Measurements from ENCODE around the gene TOR1B. TPM values are rescaled to one million over a fixed set of nuclear protein-coding genes. Genes with fewer than 3 reads are reported as not detected.
A peak's percentile ranks its signal among the peaks of the same experiment; 100 is the strongest.

Gene TOR1B
- total RNA-seq, 1 experiment from 2014 or later = 18.8 TPM

GRCh38 chr9:129810116-129810515, 7.1 kb downstream of the TOR1B start:
- Mint-ChIP-seq H3K4me3 (no peak overlapping the region), H3K9me3 (no peaks in the 10 kb centered on the region), H3K27me3 (ENCODE audit: low read depth) (no peaks in the 10 kb centered on the region), H3K36me3 (peaks cover 60% of the 10 kb centered on the region), H3K4me1 (0 out of 2 replicates have a peak, but pooled peaks cover 3% of the 10 kb centered on the region), H3K27ac (0 out of 2 replicates have a peak overlapping the region, but pooled peaks have one; percentile 66)
- no peak for ATAC-seq
- ChIA-PET CTCF (interaction anchor here (1.0 kb wide), 1 partner anchor 26 kb away, joined by 4 read pairs; no protein-coding TSS in a partner anchor), POLR2A (no interaction called here)
- no peak for DNase-seq (ENCODE audit: low spot score)
- TF ChIP-seq FOXK1 (CRISPR knock-in tag; IDR thresholded peaks at IDR 0.05) (no peak), NFE2L1 (CRISPR knock-in tag; IDR thresholded peaks at IDR 0.05) (no peak), KAT7 (CRISPR knock-in tag; IDR thresholded peaks at IDR 0.05; ENCODE audit: borderline replicate concordance) (no peak), FOXJ3 (CRISPR knock-in tag; IDR thresholded peaks at IDR 0.05; ENCODE audit: borderline replicate concordance) (no peak), ZNF671 (CRISPR knock-in tag; IDR thresholded peaks at IDR 0.05) (no peak), JUN (CRISPR knock-in tag; IDR thresholded peaks at IDR 0.05) (no peak), ZNF532 (CRISPR knock-in tag; IDR thresholded peaks at IDR 0.05; ENCODE audit: borderline replicate concordance) (no peak), GTF2I (CRISPR knock-in tag; conservative IDR thresholded peaks at IDR 0.05) (no peak), FOXP1 (CRISPR knock-in tag; IDR thresholded peaks at IDR 0.05; ENCODE audit: borderline replicate concordance) (no peak), ZNF396 (CRISPR knock-in tag; IDR thresholded peaks at IDR 0.05; ENCODE audit: borderline replicate concordance) (no peak), ZNF317 (CRISPR knock-in tag; IDR thresholded peaks at IDR 0.05; ENCODE audit: borderline replicate concordance, low read depth) (no peak), EMX1 (CRISPR knock-in tag; IDR thresholded peaks at IDR 0.05) (no peak), ZNF263 (CRISPR knock-in tag; IDR thresholded peaks at IDR 0.05; ENCODE audit: low read depth) (no peak), ZNF512 (CRISPR knock-in tag; IDR thresholded peaks at IDR 0.05; ENCODE audit: borderline replicate concordance) (no peak), RORB (CRISPR knock-in tag; IDR thresholded peaks at IDR 0.05) (no peak)
- TF ChIP-seq, protein P1, sequence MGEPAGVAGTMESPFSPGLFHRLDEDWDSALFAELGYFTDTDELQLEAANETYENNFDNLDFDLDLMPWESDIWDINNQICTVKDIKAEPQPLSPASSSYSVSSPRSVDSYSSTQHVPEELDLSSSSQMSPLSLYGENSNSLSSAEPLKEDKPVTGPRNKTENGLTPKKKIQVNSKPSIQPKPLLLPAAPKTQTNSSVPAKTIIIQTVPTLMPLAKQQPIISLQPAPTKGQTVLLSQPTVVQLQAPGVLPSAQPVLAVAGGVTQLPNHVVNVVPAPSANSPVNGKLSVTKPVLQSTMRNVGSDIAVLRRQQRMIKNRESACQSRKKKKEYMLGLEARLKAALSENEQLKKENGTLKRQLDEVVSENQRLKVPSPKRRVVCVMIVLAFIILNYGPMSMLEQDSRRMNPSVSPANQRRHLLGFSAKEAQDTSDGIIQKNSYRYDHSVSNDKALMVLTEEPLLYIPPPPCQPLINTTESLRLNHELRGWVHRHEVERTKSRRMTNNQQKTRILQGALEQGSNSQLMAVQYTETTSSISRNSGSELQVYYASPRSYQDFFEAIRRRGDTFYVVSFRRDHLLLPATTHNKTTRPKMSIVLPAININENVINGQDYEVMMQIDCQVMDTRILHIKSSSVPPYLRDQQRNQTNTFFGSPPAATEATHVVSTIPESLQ (CRISPR knock-in tag; IDR thresholded peaks at IDR 0.05) = no peak
- TF ChIP-seq, protein P2, sequence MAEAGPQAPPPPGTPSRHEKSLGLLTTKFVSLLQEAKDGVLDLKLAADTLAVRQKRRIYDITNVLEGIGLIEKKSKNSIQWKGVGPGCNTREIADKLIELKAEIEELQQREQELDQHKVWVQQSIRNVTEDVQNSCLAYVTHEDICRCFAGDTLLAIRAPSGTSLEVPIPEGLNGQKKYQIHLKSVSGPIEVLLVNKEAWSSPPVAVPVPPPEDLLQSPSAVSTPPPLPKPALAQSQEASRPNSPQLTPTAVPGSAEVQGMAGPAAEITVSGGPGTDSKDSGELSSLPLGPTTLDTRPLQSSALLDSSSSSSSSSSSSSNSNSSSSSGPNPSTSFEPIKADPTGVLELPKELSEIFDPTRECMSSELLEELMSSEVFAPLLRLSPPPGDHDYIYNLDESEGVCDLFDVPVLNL (CRISPR knock-in tag; IDR thresholded peaks at IDR 0.05; ENCODE audit: borderline replicate concordance, low read depth) = no peak
- TF ChIP-seq, protein P3, sequence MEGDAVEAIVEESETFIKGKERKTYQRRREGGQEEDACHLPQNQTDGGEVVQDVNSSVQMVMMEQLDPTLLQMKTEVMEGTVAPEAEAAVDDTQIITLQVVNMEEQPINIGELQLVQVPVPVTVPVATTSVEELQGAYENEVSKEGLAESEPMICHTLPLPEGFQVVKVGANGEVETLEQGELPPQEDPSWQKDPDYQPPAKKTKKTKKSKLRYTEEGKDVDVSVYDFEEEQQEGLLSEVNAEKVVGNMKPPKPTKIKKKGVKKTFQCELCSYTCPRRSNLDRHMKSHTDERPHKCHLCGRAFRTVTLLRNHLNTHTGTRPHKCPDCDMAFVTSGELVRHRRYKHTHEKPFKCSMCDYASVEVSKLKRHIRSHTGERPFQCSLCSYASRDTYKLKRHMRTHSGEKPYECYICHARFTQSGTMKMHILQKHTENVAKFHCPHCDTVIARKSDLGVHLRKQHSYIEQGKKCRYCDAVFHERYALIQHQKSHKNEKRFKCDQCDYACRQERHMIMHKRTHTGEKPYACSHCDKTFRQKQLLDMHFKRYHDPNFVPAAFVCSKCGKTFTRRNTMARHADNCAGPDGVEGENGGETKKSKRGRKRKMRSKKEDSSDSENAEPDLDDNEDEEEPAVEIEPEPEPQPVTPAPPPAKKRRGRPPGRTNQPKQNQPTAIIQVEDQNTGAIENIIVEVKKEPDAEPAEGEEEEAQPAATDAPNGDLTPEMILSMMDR (IDR thresholded peaks at IDR 0.05) = no peak
